NK-92 (cell line): Measurements from ENCODE around the gene PCAT6.

Experiments used
- DNase-seq: peaks from one replicate; lab custom pipeline; 2025; ENCODE audit not compliant: unreplicated experiment; lab: John Stamatoyannopoulos, UW

PCAT6 gene

GRCh38 chr1:202844259-202844658, 33.5 kb downstream of the PCAT6 start:
- DNase-seq, result no peak

GRCh38 chr1:202844935-202845334, 34.2 kb downstream of the PCAT6 start:
- DNase-seq, result no peak

GRCh38 chr1:202848191-202848542, 37.4 kb downstream of the PCAT6 start:
- no peak for DNase-seq

- no peak for DNase-seq
Observed at GRCh38 chr1:202850593-202851362, 40.0 kb downstream of the PCAT6 start.

- no peak for DNase-seq
Observed at GRCh38 chr1:202852163-202852904, 41.6 kb downstream of the PCAT6 start.

- DNase-seq, result no peak
Observed at GRCh38 chr1:202854787-202855186, 44.0 kb downstream of the PCAT6 start.

GRCh38 chr1:202856014-202856413, 45.3 kb downstream of the PCAT6 start:
- no peak for DNase-seq

GRCh38 chr1:202857136-202857610, 46.4 kb downstream of the PCAT6 start:
- DNase-seq, result no peak

GRCh38 chr1:202858331-202858730, 47.6 kb downstream of the PCAT6 start:
- DNase-seq, result no peak

GRCh38 chr1:202858789-202859414, 48.1 kb downstream of the PCAT6 start:
- no peak for DNase-seq

GRCh38 chr1:202860744-202861419, 50.1 kb downstream of the PCAT6 start:
- DNase-seq, result no peak
